Measurements from ENCODE around the gene RIGI. TPM values are rescaled to one million over a fixed set of nuclear protein-coding genes. Genes with fewer than 3 reads are reported as not detected.

RIGI gene
- total and polyA plus RNA-seq, 9 of the 15 experiments (the other 6 are each of a cell fraction or from before 2014, with no cell fraction given) = 0.27 to 1.1 (median 0.54) TPM

GRCh38 chr9:32543047-32543446, 17.1 kb upstream of the RIGI start:
- Histone ChIP-seq H3K9me1 (ENCODE audit: control insufficient read depth, insufficient read depth, low read length) (no peaks in the 10 kb centered on the region), H3K9ac (ENCODE audit: insufficient read depth in 1 of 2, low read depth in 2 of 2, low read length in 2 of 2) (no peak overlapping the region), H3K4me2 (ENCODE audit: insufficient read depth, low read length) (no peak overlapping the region), H3K9me3 (replicated peaks; ENCODE audit: control insufficient read depth, insufficient read depth, low read depth, low read length) (no peaks in the 10 kb centered on the region), H4K20me1 (replicated peaks; ENCODE audit: control insufficient read depth, insufficient read depth, low read length) (no peaks in the 10 kb centered on the region), H3K4me3 (no peak overlapping the region), H3K36me3 (ENCODE audit: control insufficient read depth, insufficient read depth, low read length) (peaks cover 35% of the 10 kb centered on the region), H3K27ac (ENCODE audit: extremely low read depth, low read depth, low read length) (no peak overlapping the region), H2AFZ (ENCODE audit: low read depth, low read length) (no peak overlapping the region), H3K27me3 (ENCODE audit: control insufficient read depth in 2 of 2, insufficient read depth in 2 of 2, low read length in 2 of 2) (no peaks in the 10 kb centered on the region), H3K4me1 (replicated peaks in 1 of 2; ENCODE audit: control insufficient read depth in 2 of 2, insufficient read depth in 2 of 2, low read length in 2 of 2) (no peaks in the 10 kb centered on the region), H3K79me2 (ENCODE audit: control insufficient read depth, insufficient read depth, low read length) (peaks cover 42% of the 10 kb centered on the region)
- ChIA-PET POLR2A (interaction anchor here (1.1 kb wide), 1 partner anchor 482 kb away, joined by 3 read pairs; no protein-coding TSS in a partner anchor), CTCF (ENCODE audit: low intra/inter-chr PET ratio) (no interaction called here)
- in situ Hi-C loops (cut with MboI) (no loop called here), intact Hi-C loops (cut with micrococcal nuclease) (no loop called here)
- FAIRE-seq (no peak), ATAC-seq (no peak), DNase-seq (ENCODE audit: extremely low read depth in 1 of 4, low spot score in 3 of 4) (no peak)
- TF ChIP-seq HSF4 (CRISPR knock-in tag; IDR thresholded peaks at IDR 0.05; ENCODE audit: borderline replicate concordance) (no peak), ZNF133 (CRISPR knock-in tag; IDR thresholded peaks at IDR 0.05) (no peak), WHSC1 (IDR thresholded peaks at IDR 0.05; ENCODE audit: low read length) (no peak), CHD1 (IDR thresholded peaks at IDR 0.05; ENCODE audit: low read length) (no peak), ZNF512 (tag; IDR thresholded peaks at IDR 0.05) (no peak)
- 80% methylated on average over 2 of the region's 4 CpGs for WGBS (ENCODE audit: insufficient coverage, low coverage, missing lambda C conversion rate)
- no TSS peak for BruUV-seq (replicated peaks)
